ENCODE measurements around the gene CFP.

The CFP gene

DNA sequence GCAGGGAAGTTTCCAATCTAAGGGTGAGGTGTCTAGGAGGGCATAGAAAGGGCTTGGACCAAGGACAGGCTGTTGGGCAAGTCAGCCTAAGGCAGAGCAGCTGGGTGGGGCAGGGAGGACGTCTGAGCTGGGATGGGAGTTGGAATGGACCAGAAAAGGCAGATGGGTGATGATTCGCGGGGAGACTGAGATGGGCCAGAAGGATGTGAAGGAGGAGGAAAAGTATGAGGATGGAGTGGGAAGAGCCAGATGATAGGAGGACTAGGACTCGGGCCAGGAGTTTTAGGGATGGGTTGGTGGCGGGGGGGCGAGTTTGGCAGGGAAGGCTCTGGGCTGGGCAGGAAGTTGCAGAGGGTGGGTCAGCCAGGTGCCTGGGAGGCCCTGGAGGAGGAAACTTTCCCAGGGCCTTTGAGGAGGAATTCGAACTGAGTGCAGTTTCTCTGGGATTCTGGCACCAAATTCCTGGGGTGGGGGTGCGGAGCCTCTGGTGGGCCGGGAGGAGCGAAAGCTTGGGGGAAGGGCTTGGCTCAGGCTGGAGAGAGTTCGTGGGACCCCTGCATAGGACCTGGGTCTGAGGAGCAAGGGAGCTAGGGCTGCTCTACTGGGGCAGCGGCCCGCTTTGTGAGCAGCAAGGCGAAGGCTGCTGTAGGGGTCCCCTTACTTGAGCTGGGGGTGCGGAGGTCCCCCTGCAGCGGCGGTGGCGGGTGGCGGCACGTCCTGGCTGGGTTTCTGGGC, 56.2 kb downstream of the CFP start:
- no peak for DNase-seq
